HTERT RPE-1 (cell line): ENCODE measurements around the gene PARP2.
"Not testable (repeated sequence)": the region's sequence is repeated elsewhere in the genome, so short reads cannot be mapped to it uniquely, and the experiment has no call there.

ENCODE experiments used
- in situ Hi-C: fragments of 300-500 bp; cut with MboI; formaldehyde crosslinking; loops from 4 replicates; pipeline ENCODE4 v1.14.3; 2020; ENCODE audit warnings: low sequenced_read_pairs

Gene PARP2, protein sequence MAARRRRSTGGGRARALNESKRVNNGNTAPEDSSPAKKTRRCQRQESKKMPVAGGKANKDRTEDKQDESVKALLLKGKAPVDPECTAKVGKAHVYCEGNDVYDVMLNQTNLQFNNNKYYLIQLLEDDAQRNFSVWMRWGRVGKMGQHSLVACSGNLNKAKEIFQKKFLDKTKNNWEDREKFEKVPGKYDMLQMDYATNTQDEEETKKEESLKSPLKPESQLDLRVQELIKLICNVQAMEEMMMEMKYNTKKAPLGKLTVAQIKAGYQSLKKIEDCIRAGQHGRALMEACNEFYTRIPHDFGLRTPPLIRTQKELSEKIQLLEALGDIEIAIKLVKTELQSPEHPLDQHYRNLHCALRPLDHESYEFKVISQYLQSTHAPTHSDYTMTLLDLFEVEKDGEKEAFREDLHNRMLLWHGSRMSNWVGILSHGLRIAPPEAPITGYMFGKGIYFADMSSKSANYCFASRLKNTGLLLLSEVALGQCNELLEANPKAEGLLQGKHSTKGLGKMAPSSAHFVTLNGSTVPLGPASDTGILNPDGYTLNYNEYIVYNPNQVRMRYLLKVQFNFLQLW

DNA sequence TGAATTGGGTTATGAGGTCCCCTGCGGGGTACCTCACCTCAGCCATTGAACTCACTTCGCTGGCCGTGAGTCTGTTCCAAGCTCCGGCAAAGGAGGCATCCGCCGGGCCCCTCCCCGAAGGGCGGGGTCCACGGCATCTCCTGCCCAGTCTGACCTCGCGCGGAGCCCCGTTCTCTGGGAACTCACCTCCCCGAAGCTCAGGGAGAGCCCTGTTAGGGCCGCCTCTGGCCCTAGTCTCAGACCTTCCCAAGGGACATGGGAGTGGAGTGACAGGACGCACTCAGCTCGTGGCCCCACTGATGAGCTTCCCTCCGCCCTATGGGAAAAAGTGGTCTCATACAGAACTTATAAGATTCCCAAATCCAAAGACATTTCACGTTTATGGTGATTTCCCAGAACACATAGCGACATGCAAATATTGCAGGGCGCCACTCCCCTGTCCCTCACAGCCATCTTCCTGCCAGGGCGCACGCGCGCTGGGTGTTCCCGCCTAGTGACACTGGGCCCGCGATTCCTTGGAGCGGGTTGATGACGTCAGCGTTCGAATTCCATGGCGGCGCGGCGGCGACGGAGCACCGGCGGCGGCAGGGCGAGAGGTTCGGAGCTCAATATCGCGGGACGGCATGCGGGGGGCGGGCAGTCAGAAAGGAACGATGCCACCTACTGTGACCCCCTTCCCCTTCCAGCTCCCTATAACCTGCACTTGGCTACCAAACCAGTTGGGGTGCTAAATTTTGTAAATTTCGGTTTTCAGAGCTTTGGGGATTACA, at the start of gene PARP2:
Gene PARP2, plus strand, starts transcription at position 544 of the 770 bp plus-strand sequence. Its CDS starts 7 bp downstream, at position 551.
- in situ Hi-C loops = no loop called here

DNA sequence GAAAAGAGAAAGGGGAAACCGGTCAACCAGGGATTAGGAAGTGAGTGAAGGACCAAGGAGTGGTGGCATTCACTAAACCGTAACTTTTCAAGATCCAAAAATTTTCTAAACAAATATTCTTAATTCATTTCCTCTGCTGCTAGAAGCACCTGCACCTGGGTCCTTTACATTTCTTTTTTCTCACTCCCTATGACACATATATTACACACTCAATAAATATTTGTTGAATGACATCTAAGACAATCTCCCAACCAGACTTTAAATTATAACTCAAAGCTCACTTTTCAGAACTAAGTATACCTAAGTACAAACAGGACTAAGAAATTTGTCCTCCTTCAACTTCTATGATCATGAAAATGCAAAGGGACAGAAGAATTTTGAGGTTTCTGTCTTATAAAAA, 48.8 kb upstream of the PARP2 start:
- in situ Hi-C loops = no loop called here

DNA sequence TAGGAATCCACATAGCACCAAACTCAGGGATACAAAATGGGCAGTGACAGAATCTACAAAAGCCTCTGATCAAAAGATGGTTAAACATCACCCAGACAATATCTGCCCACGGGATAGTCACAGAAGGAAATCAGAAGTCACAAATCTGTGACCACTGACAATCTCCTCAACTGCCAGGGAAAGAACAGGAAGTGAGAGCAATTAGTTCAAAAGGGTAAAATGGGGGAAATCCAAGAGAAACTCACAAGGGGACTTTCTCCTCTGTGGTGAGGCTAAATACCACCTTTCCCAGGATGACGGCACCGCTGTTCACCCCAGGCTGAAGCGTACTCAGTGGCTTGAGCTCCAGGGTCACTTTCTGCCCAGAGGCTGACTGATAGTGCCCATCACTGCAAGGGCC, 48.4 kb upstream of the PARP2 start:
- in situ Hi-C loops = no loop called here

DNA sequence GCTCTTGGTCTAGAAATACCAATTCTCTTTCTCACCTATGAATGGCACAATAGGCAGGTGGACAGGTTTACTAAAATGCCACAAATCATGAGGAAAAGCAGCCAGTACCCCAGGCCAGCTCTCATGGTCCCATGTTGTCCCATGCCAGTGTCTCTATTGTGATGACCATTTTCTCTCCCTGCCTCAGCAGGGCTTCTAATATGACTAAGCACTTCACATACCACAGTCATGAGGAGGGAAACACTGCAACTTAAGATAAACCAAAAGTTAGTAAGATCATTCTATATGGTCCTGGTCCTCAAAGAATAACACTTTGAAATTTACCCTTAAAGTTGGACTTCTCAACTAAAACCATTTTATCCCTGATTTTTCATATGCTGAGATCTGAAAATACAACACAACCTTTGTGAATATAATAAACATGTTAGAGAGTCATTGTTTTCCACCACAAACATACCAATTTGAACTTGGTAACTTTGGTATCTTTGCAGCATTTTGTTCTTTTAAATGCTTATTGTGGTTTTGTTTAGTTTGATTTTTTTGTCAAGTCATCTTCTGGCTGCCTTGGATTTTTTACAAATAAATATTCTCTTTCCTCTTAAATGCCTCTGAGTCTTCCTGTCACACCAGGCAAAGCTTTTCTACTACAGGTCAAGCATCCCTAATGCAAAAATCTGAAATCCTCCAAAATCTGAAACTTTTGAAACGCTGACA, 41.2 kb upstream of the PARP2 start:
- in situ Hi-C loops = no loop called here

DNA sequence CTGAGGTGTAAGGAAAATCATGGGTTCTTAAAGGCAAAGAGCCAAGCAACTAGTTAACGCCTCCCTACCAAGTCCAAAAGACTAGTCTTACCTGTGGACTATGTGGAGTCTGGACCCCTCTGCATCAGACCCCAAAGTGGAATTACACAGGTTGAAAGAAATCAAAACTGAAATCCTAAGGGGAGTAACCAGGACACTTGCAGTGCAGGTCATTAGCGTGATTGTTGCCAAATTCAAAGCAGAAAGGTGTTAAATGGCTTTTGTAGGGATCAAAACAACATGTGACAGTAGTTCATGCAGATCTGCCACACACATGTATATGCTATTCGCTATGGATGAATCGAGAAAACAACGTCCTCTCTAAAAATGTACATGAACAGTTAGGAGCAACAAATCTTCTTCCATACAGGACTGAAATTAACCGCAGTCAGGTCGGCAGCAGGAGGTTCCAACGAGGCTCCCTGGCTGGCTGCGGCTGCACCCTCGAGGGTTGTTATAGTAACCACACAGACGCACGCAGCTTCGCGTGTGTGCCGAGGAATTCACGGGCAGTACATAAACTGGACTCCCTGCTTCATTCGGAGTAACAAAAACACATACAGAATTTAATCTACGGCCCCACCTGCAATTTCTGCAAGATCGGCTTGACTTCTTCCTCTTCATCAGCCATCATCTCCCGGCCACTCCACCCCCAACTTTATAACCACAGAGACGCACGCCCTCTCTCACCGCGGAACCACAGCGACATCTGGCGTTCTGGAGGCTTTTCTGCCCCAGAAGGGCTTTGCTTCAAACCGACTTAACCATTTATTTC, 38.0 kb upstream of the PARP2 start, which contains the start of gene TTC5:
Gene TTC5, minus strand, starts transcription at position 687 of the 814 bp plus-strand sequence. Its CDS starts 14 bp downstream, at position 673.
- in situ Hi-C loops = no loop called here

DNA sequence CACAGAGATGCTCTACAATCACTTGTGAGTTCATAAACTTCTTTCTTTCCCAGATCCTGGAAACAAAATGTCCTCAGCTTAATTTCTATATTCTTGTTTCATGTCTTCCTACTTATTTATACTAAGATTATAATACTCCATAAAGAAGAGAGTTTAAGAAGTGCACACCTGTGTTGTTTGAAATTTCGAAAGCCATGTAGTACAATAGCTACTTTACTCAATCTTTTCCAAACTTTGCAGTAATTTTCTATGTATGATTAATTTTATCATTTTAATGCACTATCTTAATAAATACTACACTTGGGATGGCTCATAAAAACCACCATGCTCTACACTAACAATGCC, 37.4 kb upstream of the PARP2 start:
- in situ Hi-C loops = no loop called here

DNA sequence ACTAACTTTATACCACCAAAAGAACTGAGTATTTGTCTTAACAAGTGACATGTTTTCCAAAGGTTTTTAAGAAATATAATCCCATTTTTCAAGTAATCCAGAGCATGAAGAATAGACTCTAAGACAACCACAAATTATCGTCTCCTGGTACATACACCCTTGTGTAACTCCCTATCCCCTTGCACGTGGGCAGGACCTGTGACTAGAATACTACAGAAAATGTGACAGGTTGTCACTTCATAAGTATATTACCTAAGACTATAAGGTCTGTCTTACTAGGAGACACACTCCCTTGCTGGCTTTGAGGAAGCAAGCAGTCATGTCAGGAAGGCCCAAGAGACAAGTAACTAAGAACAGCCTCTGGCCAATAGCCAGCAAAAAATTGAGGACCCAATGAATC, 29.4 kb upstream of the PARP2 start:
- in situ Hi-C loops = no loop called here

DNA sequence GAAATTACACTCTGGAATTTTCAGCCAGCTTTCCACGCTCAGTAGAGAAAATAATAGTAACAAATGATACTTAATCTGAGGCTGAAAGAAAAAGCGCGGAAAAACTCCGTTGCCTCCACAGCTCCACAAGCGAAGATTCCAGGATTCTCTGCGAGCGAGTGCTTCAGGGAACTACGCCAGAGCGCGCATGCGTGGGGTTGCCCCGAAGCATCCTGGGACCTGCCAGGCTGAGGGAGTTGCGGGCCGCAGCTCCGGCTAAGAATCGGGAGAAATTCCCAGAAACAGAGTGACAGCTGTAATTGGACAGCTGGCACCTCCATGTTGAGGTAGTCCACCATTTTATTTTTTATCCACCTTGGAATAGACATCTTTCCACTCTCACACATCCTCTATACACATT, 25.7 kb upstream of the PARP2 start:
- in situ Hi-C loops = no loop called here

DNA sequence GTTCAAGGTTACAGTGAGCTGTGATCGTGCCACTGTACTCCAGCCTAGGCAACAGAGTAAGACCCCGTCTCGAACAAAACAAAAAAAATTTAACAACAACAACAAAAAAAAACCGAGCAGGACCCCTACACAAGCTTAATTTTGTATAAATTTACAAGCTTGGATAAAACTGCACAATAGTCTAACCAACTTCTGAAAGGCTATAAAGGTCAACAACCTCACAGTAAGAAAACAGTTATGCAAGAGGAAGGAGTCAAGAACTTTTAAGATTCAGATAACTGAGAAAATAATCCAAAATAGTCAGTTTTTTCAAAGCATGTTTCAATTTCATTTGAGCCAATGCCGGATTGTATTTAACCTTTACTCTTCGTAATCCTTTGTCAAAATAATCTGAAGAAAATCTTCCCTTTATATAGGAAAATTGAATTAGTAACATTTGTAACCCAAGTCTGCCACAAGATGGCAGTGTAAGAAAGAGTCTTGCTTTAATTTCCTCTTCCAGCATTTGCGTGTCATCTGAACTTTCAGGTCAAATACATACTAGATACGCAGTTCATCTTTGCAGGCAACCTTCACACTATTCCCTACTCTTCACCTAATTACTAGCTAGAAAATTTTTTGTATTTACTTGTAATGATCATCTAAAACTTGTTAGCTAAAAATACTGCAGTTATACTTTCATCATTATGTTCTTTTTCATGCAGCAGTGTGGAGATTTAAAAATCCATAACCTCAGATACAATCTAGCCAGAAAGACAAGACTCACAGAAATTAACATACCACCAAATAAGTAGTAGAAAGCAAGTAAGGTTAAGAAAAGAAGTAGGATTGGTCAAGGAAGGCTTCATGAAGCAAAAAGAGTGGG, 16.2 kb upstream of the PARP2 start:
- in situ Hi-C loops = no loop called here

DNA sequence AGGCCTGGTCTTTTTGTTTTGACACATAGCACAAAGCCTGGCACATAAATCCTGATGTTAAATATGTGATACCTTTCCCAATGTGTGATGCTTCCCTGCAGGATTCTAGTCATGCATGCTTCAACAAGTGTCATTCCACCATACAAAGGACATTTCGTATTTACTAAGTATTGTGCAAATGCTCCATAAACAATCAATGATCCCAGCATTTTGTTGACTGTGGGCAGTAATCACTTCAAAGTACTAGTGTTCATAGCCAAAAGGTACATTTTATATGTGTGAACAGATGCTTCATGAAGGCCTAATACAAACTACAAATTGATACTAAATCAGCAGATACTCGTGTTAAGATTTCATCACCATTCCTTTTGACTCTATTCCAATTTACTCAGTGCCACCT, 14.7 kb upstream of the PARP2 start:
- in situ Hi-C loops = no loop called here

DNA sequence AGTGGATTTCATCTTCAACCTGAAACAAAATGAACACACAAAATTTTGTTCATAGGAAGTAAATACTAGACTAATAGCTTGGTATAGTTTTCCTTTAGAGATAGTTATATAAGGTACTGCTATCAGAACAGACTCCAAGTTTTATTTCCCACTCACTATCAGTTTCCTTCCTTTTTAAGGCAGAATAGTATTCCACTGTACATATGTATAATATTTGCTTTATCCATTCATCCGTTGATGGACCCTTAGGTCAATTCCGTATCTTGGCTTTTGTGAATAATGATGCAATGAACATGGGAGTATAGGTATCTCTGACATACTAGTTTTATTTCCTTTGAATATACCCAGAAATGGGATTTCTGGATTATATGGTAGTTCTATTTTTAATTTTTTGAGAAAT, 14.1 kb upstream of the PARP2 start:
- in situ Hi-C loops = no loop called here

DNA sequence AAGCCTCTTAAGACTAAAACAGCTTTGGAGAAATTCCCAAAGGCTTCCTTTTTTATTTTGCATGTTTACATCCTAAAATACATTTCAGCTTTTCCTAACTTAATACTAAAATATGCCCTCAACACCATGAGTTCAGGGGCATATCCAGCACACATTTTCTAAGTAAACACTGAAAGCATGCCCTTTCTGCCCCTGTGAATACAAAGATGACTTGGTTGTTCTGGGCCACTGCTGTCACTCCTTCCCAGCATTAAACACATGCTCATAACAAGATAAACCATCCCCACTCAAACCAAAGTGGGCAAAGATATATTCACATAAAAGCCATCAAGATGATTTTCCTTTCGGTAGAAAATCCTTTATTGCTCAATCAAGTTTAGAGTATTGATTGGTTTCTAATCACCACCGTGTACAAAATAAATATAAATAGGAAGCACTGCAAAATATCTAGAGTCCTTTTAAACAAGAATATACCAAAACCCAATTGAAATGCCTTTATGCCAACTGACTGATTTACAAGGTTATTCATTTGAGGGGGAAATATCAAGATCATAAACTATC, 12.3 kb upstream of the PARP2 start:
- in situ Hi-C loops = no loop called here

DNA sequence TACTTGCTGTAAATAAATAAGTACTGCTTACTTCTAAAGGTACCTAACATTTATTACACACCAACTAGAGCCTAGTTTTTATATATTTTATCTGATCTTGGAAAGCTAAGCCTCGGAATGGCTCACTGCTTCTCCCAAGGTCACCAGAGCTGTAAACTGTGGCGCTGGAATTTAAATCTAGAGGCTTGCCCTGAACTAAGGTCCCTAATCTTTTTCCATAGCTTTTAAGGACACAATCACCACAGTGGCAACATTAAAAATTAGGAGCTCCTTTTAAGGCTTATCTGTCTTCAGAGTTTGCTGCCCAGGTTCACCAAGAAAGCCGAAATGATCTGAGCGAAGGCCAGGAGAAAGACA, 11.0 kb upstream of the PARP2 start:
- in situ Hi-C loops = no loop called here

DNA sequence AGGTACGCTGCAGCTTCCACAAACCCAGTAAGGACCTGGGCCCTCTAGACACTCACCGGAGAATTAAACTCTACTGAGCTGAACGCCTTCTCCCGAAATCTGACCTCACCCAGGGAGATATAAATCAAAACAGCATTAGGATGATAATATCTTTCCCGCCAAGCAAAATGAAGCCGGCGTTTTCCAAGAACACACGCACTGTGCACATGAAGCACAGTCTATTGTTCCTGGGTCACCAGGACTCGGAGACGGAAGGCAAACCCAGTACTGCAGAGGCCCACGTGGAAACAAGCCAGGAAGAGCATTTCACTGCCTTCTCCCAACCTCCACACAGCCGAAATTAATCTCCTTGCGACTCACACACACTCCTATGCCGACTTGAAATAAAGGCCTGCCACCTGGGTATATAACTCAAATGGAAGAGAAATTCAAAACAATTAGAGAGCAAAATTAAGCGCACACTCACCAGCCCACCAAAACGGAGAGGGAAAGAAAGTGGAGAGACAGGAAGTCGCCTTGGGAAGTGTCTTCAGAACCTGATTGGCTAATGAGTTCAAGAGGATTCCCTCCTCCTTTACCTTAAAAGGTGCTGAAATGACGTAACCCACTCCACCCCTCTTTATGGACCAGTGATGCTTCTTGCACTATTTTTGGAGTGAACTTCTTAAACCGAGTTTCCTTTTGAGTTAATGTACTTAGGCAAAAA, 10.5 kb upstream of the PARP2 start, which contains the start of gene CCNB1IP1:
Gene CCNB1IP1, minus strand, starts transcription at position 492 of the 706 bp plus-strand sequence. CDS start 16,756 bp downstream, outside the sequence.
- in situ Hi-C loops = no loop called here

DNA sequence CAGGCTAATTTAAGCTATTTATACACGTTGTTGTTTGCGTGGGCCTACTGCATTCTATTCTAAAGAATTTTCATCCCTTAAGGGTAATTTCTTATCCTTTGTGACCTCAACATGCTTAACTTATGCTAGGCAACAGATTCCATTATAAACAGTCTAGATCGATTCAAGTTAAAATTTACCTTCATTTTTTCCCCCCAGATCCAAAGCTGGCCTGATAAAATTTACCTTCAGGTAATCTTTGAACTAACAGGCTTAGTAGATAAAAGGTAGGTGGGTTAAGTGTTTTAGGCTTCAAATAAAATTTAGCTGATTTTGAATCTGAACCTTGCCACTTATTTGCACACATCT, 10.0 kb upstream of the PARP2 start:
- in situ Hi-C loops = no loop called here

DNA sequence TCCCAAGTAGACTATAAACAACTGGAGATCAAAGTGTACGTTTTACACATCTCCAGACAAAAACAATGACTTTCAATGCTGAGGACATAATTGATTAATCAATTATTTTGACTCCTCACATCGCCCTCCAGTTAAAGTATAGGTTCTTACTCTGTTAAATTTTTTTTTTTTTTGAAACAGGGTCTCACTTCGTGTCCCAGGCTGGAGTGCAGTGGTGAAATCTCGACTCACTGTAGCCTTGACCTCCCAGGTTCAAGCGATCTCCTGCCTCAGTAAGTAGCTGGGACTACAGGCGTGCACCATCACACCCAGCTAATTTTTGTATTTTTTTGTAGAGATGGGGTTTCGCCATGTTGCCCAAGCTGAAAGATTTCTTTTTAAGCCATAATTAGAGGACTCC, 9.4 kb upstream of the PARP2 start:
- in situ Hi-C loops = no loop called here

DNA sequence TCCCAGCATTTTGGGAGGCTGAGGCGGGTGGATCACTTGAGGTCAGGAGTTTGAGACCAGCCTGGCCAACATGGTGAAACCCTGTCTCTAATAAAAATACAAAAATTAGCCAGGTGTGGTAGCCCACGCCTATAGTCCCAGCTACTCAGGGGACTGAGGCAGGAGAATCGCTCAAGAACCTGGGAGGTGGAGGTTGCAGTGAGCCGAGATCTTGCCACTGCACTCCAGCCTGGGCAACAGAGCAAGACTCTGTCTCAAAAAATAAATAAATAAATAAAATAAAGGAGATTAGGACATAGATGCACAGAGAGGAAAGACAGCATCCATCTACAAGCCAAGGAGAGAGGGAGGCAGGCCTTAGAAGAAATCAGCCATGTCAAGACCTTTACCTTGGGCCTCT, 2.4 kb upstream of the PARP2 start:
- in situ Hi-C loops = not testable (repeated sequence)

DNA sequence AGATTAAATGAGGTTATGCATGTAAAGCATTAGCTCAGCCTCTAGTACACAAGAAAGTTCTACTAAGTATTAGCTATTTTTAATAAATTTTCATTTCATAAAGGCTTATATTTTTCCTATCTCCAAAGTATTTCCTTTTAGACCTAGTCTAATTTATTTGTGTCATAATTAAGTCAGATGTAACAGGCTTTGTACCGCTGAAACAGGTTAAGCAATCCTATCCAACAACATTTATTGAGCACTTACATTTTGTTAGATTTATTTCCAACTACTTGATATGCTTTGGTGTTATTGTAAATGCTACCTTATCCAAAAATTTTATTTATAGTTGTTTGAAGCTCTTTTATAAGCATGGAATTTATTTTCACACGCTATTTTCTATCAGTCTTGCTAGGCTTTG, 1.8 kb upstream of the PARP2 start:
- in situ Hi-C loops = no loop called here

DNA sequence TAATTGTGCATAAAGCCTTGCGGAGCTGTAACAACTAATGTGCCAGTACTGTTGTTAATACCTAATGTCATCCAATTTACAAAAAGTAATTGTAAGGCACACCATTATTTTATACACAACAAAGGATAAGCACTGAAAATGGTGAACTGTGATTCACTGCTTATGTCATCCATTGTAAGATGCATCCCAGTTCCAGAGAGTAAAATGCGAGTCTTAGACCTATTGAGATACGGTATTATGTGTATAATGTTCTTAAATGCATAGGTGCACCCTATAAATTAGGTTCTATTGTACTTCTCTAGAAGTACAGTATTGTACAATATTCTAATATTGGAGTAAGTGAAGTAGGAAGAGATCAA, 406 bp downstream of the PARP2 start:
- in situ Hi-C loops = no loop called here
